SK-N-SH treated with all-trans-retinoic acid at 6 μM for 48 hours (cell line): Measurements from ENCODE around the gene OR6J1.
A peak's percentile ranks its signal among the peaks of the same experiment; 100 is the strongest.

Source experiments
- ATAC-seq: fragments of 200-7000 bp; cut with Tn5 transposase; 3 replicates; pipeline ENCODE4 v1.9.1; 2020; ENCODE audit warnings: mild to moderate bottlenecking, moderate library complexity
- ARNTL ChIP-seq: fragments of 450-650 bp; formaldehyde crosslinking; IDR thresholded peaks from 2 replicates; pipeline ENCODE4 v1.5.0; 2020; ENCODE audit warnings: low read depth, mild to moderate bottlenecking, moderate library complexity, borderline replicate concordance
- BACH2 ChIP-seq: fragments of 250-450 bp; sonication (Bioruptor Pico); IDR thresholded peaks from 2 replicates; pipeline ENCODE4 v1.9.0; 2021; ENCODE audit warnings: mild to moderate bottlenecking, borderline replicate concordance
- CREB5 ChIP-seq: fragments of 250-450 bp; sonication (Bioruptor Pico); IDR thresholded peaks from 2 replicates; pipeline ENCODE4 v1.5.1; 2020; ENCODE audit warnings: low read depth, mild to moderate bottlenecking, moderate library complexity
- CSDC2 ChIP-seq: fragments of 250-450 bp; sonication (Bioruptor Pico); IDR thresholded peaks from 2 replicates; pipeline ENCODE4 v1.5.0; 2020; ENCODE audit warnings: mild to moderate bottlenecking, moderate library complexity
- CSRNP3 ChIP-seq: fragments of 250-450 bp; sonication (Bioruptor Pico); IDR thresholded peaks from 2 replicates; pipeline ENCODE4 v1.5.1; 2021; ENCODE audit warnings: mild to moderate bottlenecking, moderate library complexity
- ESRRG ChIP-seq: fragments of 250-450 bp; sonication (Bioruptor Pico); IDR thresholded peaks from 2 replicates; pipeline ENCODE4 v1.6.1; 2021; ENCODE audit warnings: mild to moderate bottlenecking
- GLIS3 ChIP-seq: fragments of 250-450 bp; sonication (Bioruptor Pico); IDR thresholded peaks from 2 replicates; pipeline ENCODE4 v1.5.0; 2020; ENCODE audit warnings: mild to moderate bottlenecking, moderate library complexity
- ISL1 ChIP-seq: fragments of 250-450 bp; sonication (Bioruptor Pico); IDR thresholded peaks from 2 replicates; pipeline ENCODE4 v2.1.2; 2022; ENCODE audit warnings: mild to moderate bottlenecking, moderate library complexity
- OSR1 ChIP-seq: fragments of 250-450 bp; sonication (Bioruptor Pico); IDR thresholded peaks from 2 replicates; pipeline ENCODE4 v1.8.0; 2022; ENCODE audit warnings: moderate library complexity, mild to moderate bottlenecking, inconsistent platforms
- PATZ1 ChIP-seq: fragments of 250-450 bp; sonication (Bioruptor Pico); IDR thresholded peaks from 2 replicates; pipeline ENCODE4 v1.8.0; 2020; ENCODE audit warnings: mild to moderate bottlenecking, moderate library complexity, borderline replicate concordance
- PPARA ChIP-seq: fragments of 250-450 bp; sonication (Bioruptor Pico); IDR thresholded peaks from 2 replicates; pipeline ENCODE4 v1.5.0; 2020; ENCODE audit warnings: mild to moderate bottlenecking, borderline replicate concordance
- SNAI2 ChIP-seq: fragments of 250-450 bp; sonication (Bioruptor Pico); IDR thresholded peaks from 2 replicates; pipeline ENCODE4 v1.5.0; 2020; ENCODE audit warnings: mild to moderate bottlenecking, moderate library complexity
- TCF4 ChIP-seq: fragments of 250-450 bp; sonication (Bioruptor Pico); IDR thresholded peaks from 2 replicates; pipeline ENCODE4 v1.8.0; 2021; ENCODE audit warnings: mild to moderate bottlenecking, moderate library complexity, borderline replicate concordance
- TOX ChIP-seq: fragments of 250-450 bp; sonication (Bioruptor Pico); IDR thresholded peaks from 2 replicates; pipeline ENCODE4 v1.8.0; 2021; ENCODE audit warnings: mild to moderate bottlenecking, moderate library complexity, borderline replicate concordance
- TSHZ2 ChIP-seq: fragments of 250-450 bp; sonication (Bioruptor Pico); IDR thresholded peaks from 2 replicates; pipeline ENCODE4 v1.5.0; 2020; ENCODE audit warnings: mild to moderate bottlenecking, moderate library complexity
- ZC3H10 ChIP-seq: fragments of 250-450 bp; sonication (Bioruptor Pico); IDR thresholded peaks from 2 replicates; pipeline ENCODE4 v1.5.1; 2021; ENCODE audit warnings: mild to moderate bottlenecking, moderate library complexity
- ZFP3 ChIP-seq: fragments of 250-450 bp; sonication (Bioruptor Pico); IDR thresholded peaks from 2 replicates; pipeline ENCODE4 v1.5.0; 2020; ENCODE audit warnings: mild to moderate bottlenecking, moderate library complexity
- ZFP30 ChIP-seq: fragments of 450-650 bp; formaldehyde crosslinking; IDR thresholded peaks from 2 replicates; pipeline ENCODE4 v1.5.0; 2022; ENCODE audit warnings: mild to moderate bottlenecking, moderate library complexity
- ZNF565 ChIP-seq: fragments of 450-650 bp; formaldehyde crosslinking; conservative IDR thresholded peaks from 2 replicates; pipeline ENCODE4 v1.5.0; 2020; ENCODE audit warnings: low read depth, mild to moderate bottlenecking, moderate library complexity
- ZNF70 ChIP-seq: fragments of 450-650 bp; formaldehyde crosslinking; IDR thresholded peaks from 2 replicates; pipeline ENCODE4 v1.5.0; 2020; ENCODE audit warnings: mild to moderate bottlenecking, moderate library complexity
- ZNF8 ChIP-seq: fragments of 450-650 bp; formaldehyde crosslinking; IDR thresholded peaks from 2 replicates; pipeline ENCODE4 v1.5.0; 2020; ENCODE audit warnings: mild to moderate bottlenecking, moderate library complexity

Gene OR6J1

GRCh38 chr14:22598099-22598895 is 45.9 kb downstream of the OR6J1 start, which contains the start of gene ABHD4:
Gene ABHD4, plus strand, starts transcription at chr14:22598300. Its CDS starts 7 bp downstream, at chr14:22598307.
- ATAC-seq = peak; percentile 96

GRCh38 chr14:22597771-22598098 is 46.4 kb downstream of the OR6J1 start:
- peak; percentile 13 for ATAC-seq
- TF ChIP-seq BACH2 (CRISPR knock-in tag) (no peak), ZNF565 (CRISPR knock-in tag) (no peak), ZNF70 (CRISPR knock-in tag) (peak; percentile 94), CSRNP3 (no peak), ESRRG (CRISPR knock-in tag) (no peak), ISL1 (CRISPR knock-in tag) (no peak)

More at GRCh38 chr14:22598099-22598895, 45.9 kb downstream of the OR6J1 start, which contains the start of gene ABHD4:
- TF ChIP-seq ZNF8 (CRISPR knock-in tag) (no peak), ZC3H10 (CRISPR knock-in tag) (no peak), ZNF70 (CRISPR knock-in tag) (no peak), PPARA (CRISPR knock-in tag) (no peak), BACH2 (CRISPR knock-in tag) (no peak), ZFP30 (CRISPR knock-in tag) (no peak), ZFP3 (no peak), TSHZ2 (CRISPR knock-in tag) (no peak), ARNTL (CRISPR knock-in tag) (no peak), PATZ1 (CRISPR knock-in tag) (no peak), CSDC2 (CRISPR knock-in tag) (no peak), ESRRG (CRISPR knock-in tag) (no peak), ZNF565 (CRISPR knock-in tag) (no peak)

- TF ChIP-seq TCF4 (CRISPR knock-in tag) = no peak
- no peak for TF ChIP-seq BACH2 (CRISPR knock-in tag)
- no peak for TF ChIP-seq ZNF70 (CRISPR knock-in tag)
- no peak for TF ChIP-seq CSDC2 (CRISPR knock-in tag)
- TF ChIP-seq ISL1 (CRISPR knock-in tag) = no peak
- TF ChIP-seq ZC3H10 (CRISPR knock-in tag) = no peak
- TF ChIP-seq ZFP3 = no peak
- no peak for TF ChIP-seq SNAI2 (CRISPR knock-in tag)
- no peak for TF ChIP-seq OSR1
- no peak for TF ChIP-seq ZFP30 (CRISPR knock-in tag)
- TF ChIP-seq CSRNP3 = no peak
- TF ChIP-seq CREB5 (CRISPR knock-in tag) = no peak
- TF ChIP-seq TOX (CRISPR knock-in tag) = no peak
- TF ChIP-seq PPARA (CRISPR knock-in tag) = no peak
- TF ChIP-seq GLIS3 (CRISPR knock-in tag) = no peak
- ATAC-seq = no peak
These were observed 46.9 kb downstream of the OR6J1 start for GRCh38 chr14:22597265-22597664.
